Epithelial cell of proximal tubule (primary cell): Measurements from ENCODE around the gene NKX6-2. TPM values are rescaled to one million over a fixed set of nuclear protein-coding genes. Genes with fewer than 3 reads are reported as not detected.

Source experiments
- DNase-seq: peaks from one replicate; pipeline ENCODE4 v3.0.0-alpha.2; 2011; ENCODE audit warnings: low read depth
- H3K4me3 ChIP-seq: 2 replicates; pipeline ENCODE4 v1.5.1; 2011; ENCODE audit warnings: low read depth, mild to moderate bottlenecking, low read length
- CTCF ChIP-seq: conservative IDR thresholded peaks from 2 replicates; pipeline ENCODE4 v1.5.1; 2012; ENCODE audit warnings: low read depth, mild to moderate bottlenecking, low read length
- total RNA-seq: library from RNA; depleted of rRNA; stranded (reverse); fragments of >200 nt; gene quantifications from 2 replicates; pipeline ENCODE4 v1.2.3, GENCODE V29; 2015

NKX6-2 gene
- total RNA-seq, 1 donor from 2014 or later = 1.2 TPM

- H3K4me3 ChIP-seq = no peak overlapping the region
- no peak for TF ChIP-seq CTCF
- DNase-seq = no peak
Observed at GRCh38 chr10:132816718-132817117, 30.8 kb upstream of the NKX6-2 start.

- no peak for DNase-seq
- TF ChIP-seq CTCF = no peak
- no peak overlapping the region for H3K4me3 ChIP-seq
Observed at GRCh38 chr10:132815168-132815857, 29.4 kb upstream of the NKX6-2 start.

GRCh38 chr10:132814469-132814856, 28.5 kb upstream of the NKX6-2 start:
- TF ChIP-seq CTCF = no peak
- DNase-seq = no peak
- no peak overlapping the region for H3K4me3 ChIP-seq

- no peak for DNase-seq
- no peak overlapping the region for H3K4me3 ChIP-seq
- no peak for TF ChIP-seq CTCF
Observed at GRCh38 chr10:132813560-132814468, 27.9 kb upstream of the NKX6-2 start.

GRCh38 chr10:132813001-132813401, 27.1 kb upstream of the NKX6-2 start:
- TF ChIP-seq CTCF = no peak
- no peak for DNase-seq

GRCh38 chr10:132812520-132812919, 26.6 kb upstream of the NKX6-2 start:
- no peak for DNase-seq
- H3K4me3 ChIP-seq = no peak overlapping the region
- TF ChIP-seq CTCF = no peak

More at GRCh38 chr10:132813001-132813401, 27.1 kb upstream of the NKX6-2 start:
- H3K4me3 ChIP-seq = no peak overlapping the region
